UCSD-AML1 (cell line): Measurements from ENCODE around the gene PIGR.
A peak's percentile ranks its signal among the peaks of the same experiment; 100 is the strongest.

Experiments used
- DNase-seq: peaks from one replicate; lab custom pipeline; 2025; ENCODE audit not compliant: unreplicated experiment; lab: John Stamatoyannopoulos, UW

PIGR gene, protein sequence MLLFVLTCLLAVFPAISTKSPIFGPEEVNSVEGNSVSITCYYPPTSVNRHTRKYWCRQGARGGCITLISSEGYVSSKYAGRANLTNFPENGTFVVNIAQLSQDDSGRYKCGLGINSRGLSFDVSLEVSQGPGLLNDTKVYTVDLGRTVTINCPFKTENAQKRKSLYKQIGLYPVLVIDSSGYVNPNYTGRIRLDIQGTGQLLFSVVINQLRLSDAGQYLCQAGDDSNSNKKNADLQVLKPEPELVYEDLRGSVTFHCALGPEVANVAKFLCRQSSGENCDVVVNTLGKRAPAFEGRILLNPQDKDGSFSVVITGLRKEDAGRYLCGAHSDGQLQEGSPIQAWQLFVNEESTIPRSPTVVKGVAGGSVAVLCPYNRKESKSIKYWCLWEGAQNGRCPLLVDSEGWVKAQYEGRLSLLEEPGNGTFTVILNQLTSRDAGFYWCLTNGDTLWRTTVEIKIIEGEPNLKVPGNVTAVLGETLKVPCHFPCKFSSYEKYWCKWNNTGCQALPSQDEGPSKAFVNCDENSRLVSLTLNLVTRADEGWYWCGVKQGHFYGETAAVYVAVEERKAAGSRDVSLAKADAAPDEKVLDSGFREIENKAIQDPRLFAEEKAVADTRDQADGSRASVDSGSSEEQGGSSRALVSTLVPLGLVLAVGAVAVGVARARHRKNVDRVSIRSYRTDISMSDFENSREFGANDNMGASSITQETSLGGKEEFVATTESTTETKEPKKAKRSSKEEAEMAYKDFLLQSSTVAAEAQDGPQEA

DNA sequence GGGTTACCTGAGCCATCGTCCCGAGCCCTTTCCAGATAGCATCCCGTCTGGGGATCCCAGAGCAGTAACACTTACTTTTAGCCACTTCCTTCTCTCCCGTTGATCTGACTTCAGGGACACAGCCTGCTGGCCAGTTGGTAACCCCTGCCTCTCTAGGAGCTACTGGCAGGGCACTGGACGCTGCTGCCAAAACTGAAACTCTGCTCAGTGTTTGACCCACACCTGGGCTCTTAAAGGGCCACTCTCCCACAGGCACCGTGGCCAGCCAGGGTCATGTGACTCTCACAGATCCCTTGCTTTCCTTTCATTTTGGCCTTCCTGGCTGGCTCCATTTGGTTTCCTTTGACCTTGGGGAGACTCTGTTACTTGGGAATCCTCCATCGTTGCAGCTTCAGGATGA lies at the start of gene PIGR:
PIGR (minus strand) TSS at position 206 of the 400 bp plus-strand sequence. CDS start 5,935 bp downstream, outside the sequence.
- DNase-seq: no peak

DNA sequence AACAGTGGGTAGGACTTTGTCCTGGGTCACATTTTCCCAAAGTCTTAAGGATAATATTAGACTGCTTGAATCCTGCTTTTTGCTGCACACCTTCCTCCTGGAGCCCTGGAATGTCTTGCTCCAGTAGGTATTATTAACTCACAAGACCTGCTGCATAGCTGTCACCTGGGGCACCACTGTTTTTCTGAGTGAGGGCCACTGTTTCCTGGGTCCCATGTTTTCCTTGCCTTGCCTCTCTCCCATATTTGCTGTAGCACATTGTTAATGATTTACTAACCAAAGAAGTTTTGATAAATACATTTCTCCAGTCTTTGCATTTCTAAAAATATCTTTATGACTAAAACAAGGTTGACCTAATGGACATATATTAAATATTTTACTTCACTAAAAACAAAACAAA lies 46.5 kb upstream of the PIGR start:
- no peak for DNase-seq

DNA sequence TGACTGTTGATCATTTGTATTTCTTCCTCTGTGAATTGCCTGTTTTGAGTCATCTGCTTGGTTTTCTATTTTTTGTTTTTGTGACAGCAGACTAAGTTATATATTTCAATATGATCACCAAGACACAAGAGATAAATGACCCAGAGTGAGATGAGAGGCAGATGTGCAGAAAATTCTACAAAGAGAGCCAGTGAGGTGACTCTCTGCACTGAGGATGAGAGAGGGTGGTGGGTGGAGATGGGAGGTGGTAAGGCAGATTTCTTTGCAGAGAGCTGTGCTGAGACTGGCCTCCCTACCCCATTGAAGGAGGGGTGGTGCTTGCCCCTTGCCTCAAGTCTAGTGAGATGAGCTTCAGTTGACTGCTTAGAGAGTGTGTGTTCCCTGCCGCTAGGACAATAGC lies 41.6 kb upstream of the PIGR start:
- DNase-seq: no peak

DNA sequence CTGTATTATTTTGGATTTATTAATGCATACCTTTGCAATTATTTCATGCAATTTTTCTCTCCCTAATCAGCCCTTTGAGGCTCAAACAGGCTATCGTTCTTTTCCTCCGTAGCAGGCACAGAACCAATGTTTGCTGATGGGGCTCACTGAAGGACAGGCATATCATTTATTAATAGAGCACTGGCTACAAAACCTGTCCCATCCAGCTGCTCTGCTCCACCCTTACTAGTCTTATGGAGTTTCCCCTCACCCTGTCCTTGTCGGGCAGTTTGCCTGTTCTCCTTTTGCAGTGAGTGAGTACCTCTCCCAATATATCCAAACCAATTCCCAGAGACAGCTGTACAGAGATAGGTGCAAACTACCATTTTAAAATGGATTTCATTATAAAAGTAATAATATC lies 40.6 kb upstream of the PIGR start:
- DNase-seq: no peak

DNA sequence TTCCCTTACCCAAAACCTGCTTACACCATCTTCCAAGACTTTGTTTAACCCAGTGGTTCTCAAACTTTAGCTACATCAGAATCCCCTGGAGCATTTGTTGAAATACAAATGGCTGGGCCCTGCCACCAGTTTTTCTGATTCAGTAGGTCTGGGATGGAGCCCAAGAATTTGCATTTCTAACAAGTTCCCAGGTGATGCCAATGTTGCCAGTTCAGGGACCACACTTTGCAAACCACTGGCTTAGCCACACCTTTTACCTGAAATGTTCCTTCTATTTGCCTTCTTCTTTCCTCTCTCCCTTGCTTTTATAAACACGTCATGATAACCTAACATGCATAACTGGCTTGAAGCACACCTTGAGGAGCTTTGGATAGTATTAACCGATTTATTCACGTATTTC lies 40.1 kb upstream of the PIGR start:
- DNase-seq: no peak

DNA sequence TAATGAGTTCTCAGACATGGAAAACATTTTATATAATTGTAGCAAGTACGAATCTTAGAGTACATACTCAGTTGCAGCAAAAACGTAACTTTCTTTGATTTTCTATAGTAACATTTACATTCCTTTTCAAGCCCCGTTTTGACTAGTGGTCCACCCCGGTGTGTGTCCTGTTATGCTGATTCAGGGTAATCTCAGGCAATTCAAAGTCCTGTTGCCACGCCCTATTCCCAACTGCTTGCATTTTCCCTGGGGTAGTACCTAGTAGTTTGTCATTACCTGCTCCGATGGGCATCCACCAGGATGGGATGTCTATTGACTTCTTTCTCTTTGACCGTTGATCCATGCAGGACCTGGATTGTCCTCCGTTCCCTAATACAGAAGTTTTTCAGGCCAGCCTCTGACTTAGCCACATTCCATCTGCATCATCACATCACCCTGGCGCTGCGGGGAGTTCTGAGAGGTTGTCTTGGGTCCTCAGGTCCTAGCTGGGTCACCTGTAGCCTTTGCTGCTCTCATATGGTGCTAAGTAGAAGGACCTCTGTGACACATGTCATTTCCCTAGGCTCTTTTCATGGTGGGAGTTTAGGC lies 39.0 kb upstream of the PIGR start:
- DNase-seq: no peak

DNA sequence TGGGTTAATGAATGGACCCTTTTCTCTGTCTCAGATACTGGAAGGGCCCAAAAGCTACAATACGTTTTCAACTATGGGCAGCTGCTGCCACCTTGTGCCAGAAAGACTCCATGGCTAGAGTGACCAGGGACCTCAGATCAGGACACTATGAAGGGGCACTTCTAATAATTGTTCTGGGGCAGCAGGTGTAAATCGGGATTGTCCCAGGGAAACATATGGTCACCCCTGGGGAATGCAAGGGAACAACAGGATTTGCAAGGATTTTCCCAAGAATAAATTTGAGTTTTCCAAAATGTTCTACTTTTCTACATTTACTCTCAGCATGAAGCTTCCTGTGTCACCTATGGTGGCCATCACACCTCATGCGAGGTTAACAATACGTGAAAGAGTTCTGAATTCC lies 36.0 kb upstream of the PIGR start:
- DNase-seq: peak; percentile 54

DNA sequence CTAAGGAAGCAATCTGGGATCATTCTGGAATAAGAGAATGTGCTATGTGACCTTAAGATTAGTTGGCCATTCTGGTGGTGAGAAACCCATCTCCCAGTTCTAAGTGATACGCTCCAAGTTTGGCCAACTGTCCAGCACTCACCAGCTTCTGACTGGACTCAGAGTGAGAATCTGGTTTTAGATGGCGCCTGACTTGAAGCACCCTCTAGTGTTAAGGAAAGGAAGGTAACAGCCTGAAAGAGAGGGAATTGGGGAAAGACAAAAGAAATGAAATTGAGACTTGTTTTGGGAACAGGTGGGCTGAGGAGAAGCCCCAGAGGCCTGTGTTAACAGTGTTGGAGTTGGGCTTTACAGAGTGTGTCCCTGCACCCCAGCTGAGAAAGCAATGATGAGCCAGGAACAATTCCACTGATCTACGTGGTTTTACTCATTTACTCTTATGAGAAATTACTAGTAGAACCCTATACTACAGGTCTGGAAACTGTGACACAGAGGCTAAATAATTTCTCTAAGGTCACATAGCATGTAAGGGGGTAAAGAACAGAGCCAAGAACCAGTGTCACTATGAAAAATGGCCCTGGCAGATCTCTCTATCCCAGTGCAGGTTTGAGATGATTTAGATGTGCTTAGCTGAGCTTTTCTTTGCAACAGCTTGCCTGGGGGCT lies 33.2 kb upstream of the PIGR start:
- DNase-seq: no peak

DNA sequence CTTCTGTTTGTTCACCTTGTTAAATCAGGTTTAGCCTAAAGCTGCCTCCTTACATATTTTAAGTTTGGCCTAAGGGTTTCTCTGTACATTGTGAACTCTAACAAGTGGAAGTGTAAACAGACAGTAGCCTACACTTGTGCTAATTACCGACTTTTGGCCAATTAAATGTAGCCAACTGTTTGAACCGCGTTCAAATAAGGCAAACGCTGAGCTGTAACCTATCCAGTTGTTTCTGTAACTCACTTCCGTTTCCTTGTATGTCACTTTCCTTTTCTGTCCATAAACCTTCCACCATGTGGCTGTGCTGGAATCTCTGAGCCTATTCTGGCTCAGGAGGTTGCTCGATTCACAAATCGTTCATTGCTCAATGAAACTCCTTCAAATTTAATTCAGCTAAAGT lies 32.0 kb upstream of the PIGR start:
- no peak for DNase-seq

DNA sequence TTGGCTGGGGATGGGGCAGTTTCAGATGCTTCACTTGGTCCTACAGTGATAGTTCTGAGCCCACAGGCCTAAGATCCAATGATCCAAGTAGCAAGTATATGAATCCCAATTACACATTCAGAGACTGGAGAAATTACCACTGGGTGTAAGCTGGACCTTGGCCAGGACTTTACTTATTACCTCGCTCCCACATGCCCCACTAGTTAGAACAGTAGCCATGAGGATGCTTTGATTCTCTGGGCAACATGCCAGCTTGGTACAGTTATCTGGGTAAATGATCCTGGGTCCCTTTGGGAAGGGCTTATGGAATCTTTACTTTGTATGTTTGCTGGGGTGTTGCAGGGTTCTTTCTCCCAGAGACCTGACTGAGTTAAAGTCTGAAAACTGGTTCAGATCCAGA lies 29.0 kb upstream of the PIGR start:
- DNase-seq: no peak

DNA sequence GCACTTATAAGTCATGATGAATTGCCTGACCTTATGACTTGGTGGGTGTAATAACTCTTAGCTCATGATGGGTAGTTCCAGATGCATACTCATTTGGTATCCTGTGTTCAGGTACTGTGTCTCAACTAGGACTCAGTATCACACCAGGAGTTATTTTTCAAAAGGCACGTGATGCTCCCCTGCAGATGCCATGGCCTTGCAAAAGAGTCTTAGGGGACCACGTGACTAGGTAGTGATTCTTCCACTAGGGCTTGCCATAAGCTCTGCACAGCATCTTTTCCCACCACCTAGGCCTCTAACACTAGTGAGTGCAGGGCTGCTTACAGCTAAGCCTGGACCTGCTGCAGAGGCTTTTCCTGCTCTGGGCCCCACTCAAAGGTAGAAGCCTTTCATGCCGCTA lies 27.9 kb upstream of the PIGR start:
- DNase-seq: no peak

DNA sequence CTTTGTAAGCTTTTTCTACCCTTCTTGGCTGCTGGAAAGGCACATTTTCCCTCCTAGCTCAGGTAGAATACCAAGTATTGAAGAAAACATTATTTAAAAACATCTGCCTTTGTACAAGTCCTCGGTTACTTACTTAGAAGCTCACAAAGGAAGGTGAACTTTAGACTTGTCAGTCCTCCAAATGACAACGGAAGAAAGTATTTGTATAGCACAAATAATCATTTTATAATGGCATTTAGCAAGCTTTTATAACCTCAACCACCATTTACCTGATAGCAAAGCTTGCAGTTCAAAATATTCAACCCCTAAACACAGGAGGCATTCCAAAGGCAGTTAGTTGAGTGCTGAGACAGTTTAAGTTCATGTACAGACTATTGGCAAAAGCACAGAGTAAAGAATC lies 26.5 kb upstream of the PIGR start:
- DNase-seq: no peak

DNA sequence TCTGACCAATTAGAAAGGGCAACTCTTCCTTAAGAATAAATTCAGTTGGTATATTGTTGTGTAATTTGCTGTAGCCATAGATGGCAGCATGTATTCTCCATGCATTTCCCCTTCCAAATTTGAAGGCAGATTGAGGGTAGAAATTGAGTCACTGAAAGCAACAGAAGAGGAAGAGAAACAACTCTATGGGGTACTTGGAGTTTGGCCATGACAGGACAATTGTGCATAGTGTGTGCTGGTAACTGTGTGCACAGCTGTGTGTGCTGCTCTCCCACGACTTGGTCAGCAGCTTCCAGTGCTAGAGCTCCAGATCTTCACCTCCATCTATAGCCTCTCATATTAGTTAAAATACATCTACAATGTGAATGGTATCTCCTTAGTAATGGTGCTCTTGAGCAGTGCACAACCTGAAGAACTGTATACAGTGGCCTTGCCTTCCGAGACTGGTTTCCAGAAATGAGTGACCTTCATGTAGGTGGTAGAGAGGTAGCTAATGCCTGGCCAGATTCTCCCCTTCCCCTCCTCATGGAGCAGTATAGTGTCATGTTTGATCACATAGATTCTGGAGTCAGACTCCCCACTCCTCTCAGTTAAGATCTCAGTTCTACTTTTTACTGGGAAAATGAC lies 24.9 kb upstream of the PIGR start:
- DNase-seq: no peak

DNA sequence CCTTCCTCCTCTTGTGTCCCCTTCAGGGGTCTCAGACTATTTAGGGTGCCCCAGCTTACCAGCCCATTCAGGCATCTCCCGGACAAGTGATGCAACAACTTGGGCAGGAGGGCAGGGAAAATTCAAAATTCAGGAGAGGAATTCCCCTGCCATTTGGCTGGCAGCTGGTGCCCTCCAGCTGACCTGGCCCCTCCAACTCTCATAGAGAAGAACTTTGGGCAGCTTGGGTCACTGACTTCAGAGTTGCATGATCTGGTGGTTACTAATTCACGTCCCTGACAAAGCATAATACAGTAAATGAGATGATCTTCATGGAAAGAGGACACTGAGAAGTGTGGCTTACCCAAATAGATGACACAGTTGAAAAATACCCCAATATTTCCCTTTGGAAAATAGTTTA lies 24.2 kb upstream of the PIGR start, which contains the start of gene FCAMR:
FCAMR (minus strand) TSS at position 15 of the 400 bp plus-strand sequence. CDS start 335 bp downstream, outside the sequence.
- DNase-seq: no peak

DNA sequence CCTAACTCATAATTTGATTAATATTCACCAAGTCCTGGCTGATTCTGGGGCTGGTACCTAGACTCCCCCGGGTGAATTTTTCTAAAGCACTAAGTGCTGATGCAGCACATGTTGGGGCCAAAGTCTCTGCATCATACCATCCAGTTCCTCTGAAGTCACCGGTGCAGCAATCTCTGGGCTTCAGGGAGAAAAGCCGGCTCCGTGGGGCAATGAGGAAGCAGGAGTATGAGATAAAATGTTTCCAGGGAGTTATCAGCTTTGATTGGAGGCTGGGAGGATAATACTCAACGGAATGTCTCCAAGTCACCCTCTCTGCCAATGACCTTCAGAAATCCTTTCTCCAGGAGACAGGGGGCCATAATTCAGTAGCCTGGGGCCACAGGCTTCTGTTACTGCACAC lies 22.8 kb upstream of the PIGR start:
- no peak for DNase-seq

DNA sequence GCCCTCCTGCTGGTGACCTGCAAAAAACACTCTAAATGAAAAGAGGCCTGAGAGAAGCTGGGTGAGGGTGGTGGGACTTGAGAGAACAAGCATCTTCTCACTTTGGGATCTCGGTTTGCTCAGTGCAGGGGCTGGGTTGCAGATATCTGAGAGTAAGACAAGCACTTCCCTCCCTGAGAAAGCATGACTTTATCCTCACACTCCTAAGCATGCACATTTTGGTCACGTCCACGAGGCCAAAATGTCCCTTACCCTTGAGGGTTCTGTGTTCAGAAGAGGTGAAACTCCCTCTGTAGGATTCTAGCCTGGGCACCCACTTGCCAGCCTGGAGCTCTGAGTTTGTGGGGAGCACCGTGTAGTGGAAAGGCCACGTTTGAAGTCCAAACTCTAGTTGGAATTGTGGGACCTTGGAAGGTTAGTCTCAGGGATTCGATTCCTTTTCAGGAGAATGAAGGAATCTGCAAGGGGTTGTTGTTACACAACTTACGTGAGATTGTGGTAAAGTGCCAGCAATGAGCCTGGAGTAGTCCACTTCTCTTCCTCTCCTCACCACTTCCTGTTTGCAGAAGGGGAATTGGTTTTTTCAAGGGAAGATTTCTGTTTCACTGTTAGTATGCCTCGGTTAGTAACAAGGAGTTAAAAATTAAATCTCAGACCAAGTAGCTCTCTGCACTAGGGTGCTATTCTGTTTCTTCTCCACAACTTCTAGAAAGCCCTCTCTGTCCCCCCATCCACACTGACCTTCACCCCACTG lies 21.0 kb upstream of the PIGR start:
- no peak for DNase-seq

DNA sequence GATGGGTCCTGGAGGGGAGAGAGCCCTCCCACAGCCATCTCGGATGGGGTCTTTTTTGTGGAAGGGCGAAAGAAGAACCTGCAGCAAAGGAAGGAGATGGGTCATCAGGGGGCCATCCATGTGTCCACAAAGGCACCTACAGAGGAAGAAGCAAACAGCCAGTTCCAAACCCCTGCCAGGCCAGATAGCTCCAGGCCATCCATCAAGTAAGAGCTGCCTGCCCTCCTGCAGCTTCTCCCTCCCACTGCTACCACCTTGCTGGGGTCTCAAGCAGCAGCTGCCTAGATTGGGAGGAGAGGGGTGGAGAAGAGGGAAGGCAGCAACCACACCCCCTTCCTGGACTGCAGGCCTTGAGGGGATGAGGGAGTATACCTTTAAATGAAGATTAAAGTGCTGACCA lies 19.5 kb upstream of the PIGR start:
- DNase-seq: no peak

DNA sequence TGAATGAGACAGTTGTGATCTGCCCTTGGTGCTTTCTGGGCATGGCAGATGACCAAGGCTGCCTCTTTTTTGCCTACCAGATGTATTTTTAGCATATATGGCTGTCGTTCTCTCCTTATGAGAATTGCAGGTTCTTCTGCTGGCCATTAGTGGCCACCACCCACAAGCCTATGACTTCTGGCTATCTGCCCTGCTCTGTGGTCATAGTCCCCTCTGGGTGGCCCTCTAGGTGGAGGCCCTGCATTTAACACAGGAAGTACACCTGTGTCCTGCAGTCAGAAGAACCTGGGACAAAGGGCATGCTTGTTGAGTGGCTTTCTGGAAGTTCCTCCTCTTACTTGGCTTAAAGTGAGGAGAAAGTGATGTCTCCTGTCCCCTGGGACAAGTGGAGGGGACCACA lies 17.5 kb upstream of the PIGR start:
- DNase-seq: no peak

DNA sequence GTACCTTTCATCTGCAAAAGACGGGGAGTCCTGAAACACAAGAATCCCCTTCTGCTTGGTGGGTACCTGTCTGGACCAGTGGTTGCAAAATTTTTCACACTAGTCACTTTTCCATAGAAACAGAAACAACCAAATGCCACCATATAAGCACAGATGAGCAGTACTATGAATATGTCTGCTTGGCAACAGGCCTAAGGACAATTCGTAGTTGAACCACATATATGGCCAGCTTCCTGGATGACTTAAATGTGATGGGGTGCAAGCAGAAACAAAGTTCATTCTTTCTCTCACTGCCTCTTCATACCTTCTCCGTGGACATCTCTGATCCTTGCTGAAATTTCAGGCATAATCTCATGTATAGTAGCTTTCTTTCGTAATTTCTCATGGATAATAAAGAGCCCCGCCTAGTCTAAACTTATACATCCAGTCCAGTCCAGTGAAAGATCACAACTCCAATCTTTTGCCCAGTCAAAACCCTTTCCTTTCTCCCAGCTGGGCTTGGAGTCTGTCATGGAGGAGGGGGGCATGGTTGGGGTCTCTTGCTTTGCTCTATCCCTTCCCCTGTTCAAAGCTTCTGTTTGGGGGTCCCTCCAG lies 16.9 kb upstream of the PIGR start:
- no peak for DNase-seq

DNA sequence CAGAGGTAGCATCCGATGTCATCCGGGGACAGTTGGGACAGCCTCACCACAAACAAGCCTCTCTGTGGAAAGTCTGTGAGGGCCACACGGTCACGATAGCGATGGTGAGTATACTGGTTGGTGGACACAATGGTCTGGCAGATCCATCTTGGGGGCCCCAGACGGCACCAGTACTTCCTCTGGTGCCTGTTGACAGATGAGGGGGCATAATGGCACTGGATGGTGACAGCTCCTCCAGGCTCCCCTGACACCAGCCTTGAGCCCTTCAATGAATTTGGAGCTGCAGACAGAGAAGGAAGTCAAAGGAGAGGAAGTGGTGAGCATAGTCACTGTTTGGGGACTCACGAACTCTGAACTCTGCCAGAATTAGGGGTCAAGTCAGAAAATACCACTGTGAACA lies 16.0 kb upstream of the PIGR start:
- DNase-seq: peak; percentile 55
